Activated T-helper 17 cell treated with anti-CD3 and anti-CD28 coated beads, Interleukin-2, amount 50 U/mL, for 72 hours (primary cell): ENCODE data around the gene EFCAB11. TPM values are rescaled to one million over a fixed set of nuclear protein-coding genes. Genes with fewer than 3 reads are reported as not detected.

ENCODE experiments used
- ATAC-seq: fragments of 150-1000 bp; cut with Tn5 transposase; replicated peaks from 2 replicates; pipeline ENCODE4 v1.10.0; 2021; ENCODE audit warnings: mild to moderate bottlenecking, moderate library complexity
- H3K27ac Mint-ChIP-seq: one replicate; pipeline ENCODE4 v1.8.0; 2022; ENCODE audit warnings: mixed read lengths
- H3K27me3 Mint-ChIP-seq: one replicate; pipeline ENCODE4 v1.8.0; 2022; ENCODE audit warnings: mixed read lengths
- H3K36me3 Mint-ChIP-seq: one replicate; pipeline ENCODE4 v1.8.0; 2022; ENCODE audit warnings: low read depth, mild to moderate bottlenecking, mixed read lengths
- H3K4me1 Mint-ChIP-seq: one replicate; pipeline ENCODE4 v1.8.0; 2022; ENCODE audit warnings: mixed read lengths
- H3K4me3 Mint-ChIP-seq: one replicate; pipeline ENCODE4 v1.8.0; 2022; ENCODE audit warnings: mild to moderate bottlenecking, mixed read lengths
- H3K9me3 Mint-ChIP-seq: one replicate; pipeline ENCODE4 v1.8.0; 2022; ENCODE audit warnings: mixed read lengths
- total RNA-seq, 2 donors: library from RNA; stranded (reverse); gene quantifications; one replicate each; pipeline ENCODE4 v1.2.3, GENCODE V29; 2022

Gene EFCAB11
- total RNA-seq, 2 donors from 2014 or later: 5.5 to 9.4 TPM

- H3K4me3 Mint-ChIP-seq: no peak overlapping the region
- H3K4me1 Mint-ChIP-seq: peaks cover 14% of the 10 kb centered on the region
- no peaks in the 10 kb centered on the region for H3K27me3 Mint-ChIP-seq
- ATAC-seq: peak; percentile 66
- H3K27ac Mint-ChIP-seq: peak overlapping the region; percentile 4
- H3K9me3 Mint-ChIP-seq: peaks cover 4% of the 10 kb centered on the region
- H3K36me3 Mint-ChIP-seq: no peaks in the 10 kb centered on the region
Measured at GRCh38 chr14:89750908-89751392, 203.6 kb downstream of the EFCAB11 start.

GRCh38 chr14:89750281-89750755 is 204.2 kb downstream of the EFCAB11 start:
- H3K27me3 Mint-ChIP-seq: no peaks in the 10 kb centered on the region

GRCh38 chr14:89748004-89748403 is 206.5 kb downstream of the EFCAB11 start:
- Mint-ChIP-seq H3K27me3 (no peaks in the 10 kb centered on the region), H3K4me1 (peaks cover 14% of the 10 kb centered on the region), H3K36me3 (no peaks in the 10 kb centered on the region), H3K4me3 (no peak overlapping the region), H3K9me3 (peaks cover 4% of the 10 kb centered on the region), H3K27ac (no peak overlapping the region)
- ATAC-seq: peak; percentile 38

More at GRCh38 chr14:89750281-89750755, 204.2 kb downstream of the EFCAB11 start:
- Mint-ChIP-seq H3K4me1 (peaks cover 14% of the 10 kb centered on the region), H3K36me3 (no peaks in the 10 kb centered on the region), H3K27ac (no peak overlapping the region), H3K9me3 (peaks cover 4% of the 10 kb centered on the region), H3K4me3 (no peak overlapping the region)
- no peak for ATAC-seq

GRCh38 chr14:89747126-89747525 is 207.4 kb downstream of the EFCAB11 start:
- peaks cover 4% of the 10 kb centered on the region for H3K9me3 Mint-ChIP-seq

GRCh38 chr14:89746654-89747053 is 207.9 kb downstream of the EFCAB11 start:
- H3K9me3 Mint-ChIP-seq: peaks cover 4% of the 10 kb centered on the region
- H3K4me1 Mint-ChIP-seq: peaks cover 12% of the 10 kb centered on the region
- H3K27me3 Mint-ChIP-seq: no peaks in the 10 kb centered on the region
- H3K4me3 Mint-ChIP-seq: no peak overlapping the region
- peak; percentile 47 for ATAC-seq
- H3K36me3 Mint-ChIP-seq: no peaks in the 10 kb centered on the region
- H3K27ac Mint-ChIP-seq: no peak overlapping the region

More at GRCh38 chr14:89747126-89747525, 207.4 kb downstream of the EFCAB11 start:
- Mint-ChIP-seq H3K4me3 (no peak overlapping the region), H3K27ac (no peak overlapping the region), H3K4me1 (peaks cover 14% of the 10 kb centered on the region), H3K27me3 (no peaks in the 10 kb centered on the region), H3K36me3 (no peaks in the 10 kb centered on the region)
- ATAC-seq: no peak

- no peak for ATAC-seq
- Mint-ChIP-seq H3K4me1 (peaks cover 11% of the 10 kb centered on the region), H3K9me3 (peaks cover 4% of the 10 kb centered on the region), H3K27me3 (no peaks in the 10 kb centered on the region), H3K4me3 (no peak overlapping the region), H3K27ac (no peak overlapping the region), H3K36me3 (no peaks in the 10 kb centered on the region)
Measured at GRCh38 chr14:89746135-89746534, 208.4 kb downstream of the EFCAB11 start.

Other genes starting within 250 kb of the EFCAB11 start
- gene TDP1, start 1.2 kb upstream of the EFCAB11 start, total RNA-seq: 10 to 100 TPM; 82.8 to 98.3 TPM
- gene KCNK13, start 107.3 kb upstream of the EFCAB11 start, total RNA-seq: under 1 TPM; 0.11 to 0.30 TPM